AG08396 (cell line): ENCODE results near the gene FRY.
A peak's percentile ranks its signal among the peaks of the same experiment; 100 is the strongest.

Experiments
- DNase-seq: peaks from one replicate; pipeline ENCODE4 v3.0.0; 2012; ENCODE audit warnings: low spot score, mixed read lengths

Gene FRY

GRCh38 chr13:32134241-32135055, 102.9 kb downstream of the FRY start:
- no peak for DNase-seq

- DNase-seq = peak; percentile 15
Observed at GRCh38 chr13:32135056-32135390, 103.4 kb downstream of the FRY start.

- DNase-seq = peak; percentile 49
Observed at GRCh38 chr13:32135655-32136054, 104.1 kb downstream of the FRY start.

DNA sequence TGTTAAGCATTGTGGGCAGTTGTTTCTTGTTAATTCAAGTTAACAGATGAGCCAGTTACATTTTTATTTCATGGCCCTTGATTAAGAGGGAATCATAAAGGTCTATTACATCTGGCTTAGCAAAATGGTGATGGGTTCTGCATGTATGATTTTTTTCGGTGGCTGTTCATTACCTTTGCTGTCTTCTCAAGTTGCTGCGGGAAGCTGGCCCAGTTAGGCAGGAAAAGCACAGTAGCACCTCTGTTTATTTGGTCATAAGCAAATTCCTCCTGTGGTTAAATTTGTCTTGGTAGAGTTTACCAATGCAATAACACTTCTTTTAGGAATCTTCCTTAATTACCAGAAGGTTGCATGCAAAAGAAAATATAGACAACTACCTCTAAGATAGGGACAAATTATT, 104.5 kb downstream of the FRY start:
- DNase-seq = no peak

DNA sequence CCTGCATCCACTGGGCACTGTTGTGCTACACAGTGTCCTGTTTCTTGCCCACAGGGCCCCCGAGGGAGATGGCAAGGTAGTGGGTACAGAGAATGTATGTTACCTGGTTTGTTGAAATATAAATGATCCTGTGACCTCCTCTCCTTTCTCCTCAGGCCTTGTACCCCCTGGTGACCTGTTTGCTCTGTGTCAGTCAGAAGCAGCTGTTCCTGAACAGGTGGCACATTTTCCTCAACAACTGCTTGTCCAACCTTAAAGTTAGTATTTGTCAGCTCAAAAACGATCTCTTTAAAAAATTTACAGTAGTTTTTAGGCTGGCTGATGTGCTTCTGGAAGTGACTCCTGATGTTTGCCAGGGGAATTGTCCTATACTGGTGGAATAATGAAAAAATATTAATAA, 105.1 kb downstream of the FRY start:
- DNase-seq = no peak

DNA sequence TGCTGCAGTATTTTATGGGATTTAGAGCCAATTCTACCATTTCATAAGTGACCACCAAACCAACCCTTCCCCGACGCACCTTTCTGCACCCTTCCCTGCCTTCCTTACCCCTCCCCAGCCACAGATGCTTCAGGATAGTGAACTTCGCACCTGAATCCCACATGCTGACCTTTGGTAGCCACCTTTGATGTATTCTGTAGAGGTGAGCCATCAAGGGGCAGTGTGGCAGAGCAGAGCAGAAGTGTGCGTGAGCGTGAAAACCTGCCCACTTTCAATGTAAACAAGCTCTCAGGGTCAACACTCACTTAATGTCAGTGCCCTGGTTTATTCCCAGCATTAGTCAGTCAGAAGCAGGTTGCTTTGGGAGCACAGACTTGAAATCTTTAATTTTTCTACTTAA, 107.7 kb downstream of the FRY start:
- DNase-seq = no peak

DNA sequence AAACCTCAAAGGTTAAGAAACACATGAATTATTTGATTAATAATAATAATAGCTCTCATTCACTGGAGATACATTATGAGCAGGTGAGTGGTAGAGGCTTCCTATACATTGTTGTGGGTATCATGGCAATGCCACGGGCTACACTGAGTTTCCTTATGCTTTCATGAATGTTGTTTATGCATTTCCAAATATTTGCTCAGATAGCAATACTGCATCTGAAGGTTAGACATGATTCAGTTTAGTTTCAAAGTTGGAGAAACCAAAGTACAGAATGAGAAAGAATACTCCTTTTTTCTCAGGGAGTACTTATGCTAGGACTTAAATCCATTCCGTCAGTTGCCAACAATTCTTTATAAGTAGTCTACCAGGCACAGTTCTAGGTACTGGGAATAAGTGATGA, 108.5 kb downstream of the FRY start:
- no peak for DNase-seq

DNA sequence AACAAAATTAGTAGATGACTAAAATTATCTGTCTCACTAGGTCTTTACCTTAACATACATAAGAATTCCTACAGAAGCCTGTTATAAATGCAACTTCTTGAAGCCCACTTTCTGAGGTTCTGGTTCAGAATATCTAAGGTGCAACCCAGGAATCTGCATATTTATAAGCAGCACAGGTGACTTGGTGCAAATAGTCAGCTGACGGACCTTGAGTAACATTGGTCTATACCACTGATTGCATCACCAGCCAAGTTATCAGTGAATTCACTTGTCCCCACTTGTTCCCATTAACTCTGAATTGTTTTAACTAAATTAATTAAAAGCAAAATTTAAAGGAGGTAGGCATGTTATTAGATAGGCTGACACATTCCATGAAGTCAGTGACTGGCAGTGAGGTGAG, 109.9 kb downstream of the FRY start:
- DNase-seq = no peak

DNA sequence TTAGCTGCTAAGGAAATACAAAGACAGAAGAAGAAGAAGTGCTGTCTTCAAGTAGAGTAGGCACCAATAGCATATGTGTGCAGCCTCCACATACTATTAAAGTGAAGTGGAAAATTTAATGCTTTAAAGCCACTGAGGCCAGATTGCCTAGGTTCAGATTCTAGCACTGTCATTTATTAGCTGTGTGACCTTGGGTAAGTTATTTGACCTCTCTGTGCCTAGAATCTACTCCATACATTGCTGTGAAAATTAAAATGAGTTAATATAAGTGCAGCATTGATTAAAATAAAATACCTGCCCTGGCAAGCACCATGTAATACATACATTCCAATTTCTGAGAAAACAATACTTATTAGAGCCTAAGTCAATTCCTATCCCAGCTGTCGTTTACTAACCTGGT, 110.5 kb downstream of the FRY start:
- DNase-seq = no peak

- no peak for DNase-seq
Observed at GRCh38 chr13:32142956-32143375, 111.4 kb downstream of the FRY start.

- no peak for DNase-seq
Observed at GRCh38 chr13:32147193-32147592, 115.6 kb downstream of the FRY start.

- DNase-seq = no peak
Observed at GRCh38 chr13:32147976-32148375, 116.4 kb downstream of the FRY start.

DNA sequence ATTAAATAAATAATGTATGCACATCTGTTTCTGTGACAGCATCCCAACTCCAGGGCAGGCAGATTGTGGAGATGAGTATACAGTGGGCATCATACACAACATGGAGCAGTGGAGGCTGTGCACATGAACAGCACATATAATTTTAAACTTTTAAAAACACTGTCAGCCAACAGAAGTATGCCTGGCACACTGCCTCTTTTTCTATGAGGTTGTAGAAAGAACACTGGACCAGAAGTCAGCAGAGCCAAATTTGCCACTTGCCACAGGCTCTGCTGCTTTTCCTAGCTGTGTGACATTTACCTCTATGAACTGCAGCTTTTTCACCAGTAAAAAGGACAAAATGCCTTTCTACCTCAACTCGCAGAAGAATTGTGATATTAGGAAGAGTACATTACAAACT, 118.7 kb downstream of the FRY start:
- DNase-seq = no peak

- DNase-seq = peak; percentile 37
Observed at GRCh38 chr13:32150794-32151193, 119.2 kb downstream of the FRY start.

- DNase-seq = no peak
Observed at GRCh38 chr13:32151240-32151639, 119.7 kb downstream of the FRY start.

- DNase-seq = peak; percentile 32
Observed at GRCh38 chr13:32153056-32153455, 121.5 kb downstream of the FRY start.

GRCh38 chr13:32159137-32159869, 127.7 kb downstream of the FRY start:
- no peak for DNase-seq

- no peak for DNase-seq
Observed at GRCh38 chr13:32162395-32163005, 130.9 kb downstream of the FRY start.

GRCh38 chr13:32164622-32165268, 133.2 kb downstream of the FRY start:
- DNase-seq = peak; percentile 20

GRCh38 chr13:32165796-32166195, 134.2 kb downstream of the FRY start:
- no peak for DNase-seq

DNA sequence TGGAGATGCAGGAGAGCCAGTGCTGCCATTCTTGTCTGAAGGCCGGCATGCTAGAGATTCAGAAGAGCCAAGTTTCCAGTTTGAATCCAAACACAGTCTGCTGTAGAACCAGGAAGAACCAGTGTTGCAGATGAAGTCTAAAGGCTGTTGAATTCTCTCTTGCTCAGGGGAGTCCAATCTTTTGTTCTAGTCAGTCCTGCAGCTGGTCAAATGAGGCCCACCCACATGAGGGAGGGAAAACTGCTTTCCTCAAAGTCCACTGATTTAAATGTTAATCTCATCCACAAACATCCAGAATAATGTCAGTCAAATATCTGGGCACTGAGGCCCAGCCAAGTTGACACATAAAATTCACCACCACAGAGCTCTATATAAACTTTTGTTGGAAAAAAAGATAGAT, 136.6 kb downstream of the FRY start:
- DNase-seq = no peak

DNA sequence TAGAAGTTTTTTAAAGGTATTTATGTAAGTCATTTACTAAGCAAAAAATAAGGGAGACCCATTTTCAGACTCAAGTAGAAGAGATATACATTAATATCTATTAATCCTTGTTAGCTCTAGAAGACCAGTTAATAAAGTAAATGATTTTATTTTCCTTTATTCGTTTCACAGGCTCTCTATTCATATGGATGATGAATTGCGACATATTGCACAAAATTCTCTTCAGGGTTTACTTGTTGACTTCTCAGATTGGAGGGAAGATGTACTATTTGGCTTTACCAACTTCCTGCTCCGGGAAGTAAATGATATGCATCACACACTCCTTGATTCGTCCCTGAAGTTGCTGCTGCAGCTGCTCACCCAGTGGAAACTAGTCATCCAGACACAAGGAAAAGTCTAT, 139.3 kb downstream of the FRY start:
- no peak for DNase-seq

GRCh38 chr13:32173881-32174280, 142.3 kb downstream of the FRY start:
- DNase-seq = no peak
